Activated naive CD8-positive, alpha-beta T cell treated with anti-CD3 and anti-CD28 coated beads, Interleukin-2, amount 10 ng/mL, durations not matched to agents 7 days and 5 days (primary cell): ENCODE data around the gene ZCCHC9. TPM values are rescaled to one million over a fixed set of nuclear protein-coding genes. Genes with fewer than 3 reads are reported as not detected.
A peak's percentile ranks its signal among the peaks of the same experiment; 100 is the strongest.
"Not testable (repeated sequence)": the region's sequence is repeated elsewhere in the genome, so short reads cannot be mapped to it uniquely, and the experiment has no call there.

Experiments
- ATAC-seq: fragments of 150-1000 bp; cut with Tn5 transposase; one replicate; pipeline ENCODE4 v1.10.0; 2021; ENCODE audit warnings: low read depth, moderate library complexity
- POLR2A ChIA-PET: fragments of 350-600 bp; sonication (Branson Sonifier 250); formaldehyde crosslinking; loops from one replicate; lab custom pipeline; 2021; ENCODE audit warnings: antibody characterized with exemption; lab: Charles Lee
- DNase-seq: peaks from one replicate; pipeline ENCODE4 v3.0.0; 2021
- H3K27ac Mint-ChIP-seq: one replicate; pipeline ENCODE4 v1.8.0; 2022; ENCODE audit warnings: mild to moderate bottlenecking, mixed read lengths
- H3K27me3 Mint-ChIP-seq: one replicate; pipeline ENCODE4 v1.8.0; 2022; ENCODE audit warnings: mild to moderate bottlenecking, moderate library complexity, mixed read lengths
- H3K36me3 Mint-ChIP-seq: one replicate; pipeline ENCODE4 v1.8.0; 2021; ENCODE audit warnings: mild to moderate bottlenecking, mixed read lengths
- H3K4me1 Mint-ChIP-seq: one replicate; pipeline ENCODE4 v1.8.0; 2021; ENCODE audit warnings: mixed read lengths
- H3K4me3 Mint-ChIP-seq: one replicate; pipeline ENCODE4 v1.8.0; 2022; ENCODE audit warnings: mild to moderate bottlenecking, moderate library complexity, mixed read lengths
- H3K9me3 Mint-ChIP-seq: one replicate; pipeline ENCODE4 v1.8.0; 2021; ENCODE audit warnings: mixed read lengths
- total RNA-seq, 2 experiments: library from RNA; stranded (reverse); gene quantifications; one replicate each; pipeline ENCODE4 v1.2.3, GENCODE V29; 2021

ZCCHC9 gene
- 10 to 100 TPM; 31.8 TPM for total RNA-seq

DNA sequence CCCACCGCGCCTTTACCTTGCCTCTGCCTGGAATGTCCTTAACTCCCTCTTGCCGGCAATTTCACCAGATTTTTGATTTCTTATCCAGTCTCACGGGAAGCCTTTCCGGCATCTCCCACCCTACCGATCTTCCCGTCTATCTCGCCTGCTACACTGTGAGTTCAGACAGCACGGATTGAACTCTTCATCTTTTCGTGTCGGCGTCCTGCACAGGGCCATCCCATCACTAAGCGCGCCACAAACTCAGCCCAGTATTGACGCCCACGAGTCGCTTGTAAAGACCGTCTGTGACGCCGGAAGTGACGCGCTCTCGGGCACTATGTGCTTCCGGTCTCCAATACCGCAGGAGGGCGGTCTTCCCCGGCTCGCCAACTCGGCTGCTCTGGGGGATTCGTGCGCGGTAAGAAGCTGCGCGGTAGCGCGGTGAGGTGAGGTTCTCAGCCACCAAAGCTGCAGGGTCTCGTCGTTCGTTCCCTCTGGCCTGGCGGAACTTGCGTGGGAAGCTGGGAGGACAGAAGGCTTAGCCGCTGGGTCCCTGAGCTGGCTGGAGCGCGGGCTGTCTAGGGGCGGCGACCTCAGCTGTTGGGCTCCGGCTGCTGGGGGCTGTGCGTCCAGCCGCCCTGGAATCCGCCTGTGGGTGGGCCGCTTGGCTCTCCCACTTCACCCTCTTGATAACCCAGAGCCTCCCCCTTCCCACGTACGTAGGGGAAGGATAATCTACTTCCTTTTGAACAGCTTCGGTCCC lies at the start of gene ZCCHC9:
Gene ZCCHC9, plus strand, starts transcription at position 317 of the 745 bp plus-strand sequence. CDS start 3,171 bp downstream, outside the sequence.
- DNase-seq = peak; percentile 93
- Mint-ChIP-seq H3K4me3 (peak within 1 kb of the TSS; percentile 97), H3K27me3 (no peaks in the 10 kb centered on the region), H3K4me1 (peaks cover 24% of the 10 kb centered on the region), H3K36me3 (peaks cover 6% of the 10 kb centered on the region), H3K9me3 (no peaks in the 10 kb centered on the region), H3K27ac (peak within 1 kb of the TSS; percentile 99)
- POLR2A ChIA-PET = interaction anchor here (0.8 to 1.8 kb wide), 9 partner anchors 9 to 977 kb away, joined by 3 to 11 read pairs (median 5); partner anchors contain the start of genes ATG10, DHFR, RPS23 and SSBP2
- ATAC-seq = peak; percentile 98

- Mint-ChIP-seq H3K9me3 (no peaks in the 10 kb centered on the region), H3K4me1 (no peaks in the 10 kb centered on the region), H3K36me3 (peaks cover 6% of the 10 kb centered on the region), H3K27me3 (no peaks in the 10 kb centered on the region), H3K4me3 (no peak overlapping the region), H3K27ac (no peak overlapping the region)
- no peak for ATAC-seq
- DNase-seq = no peak
- POLR2A ChIA-PET = no interaction called here
Observed at GRCh38 chr5:81251922-81252321, 49.5 kb upstream of the ZCCHC9 start.

- H3K27ac Mint-ChIP-seq = no peak overlapping the region
- ATAC-seq = no peak
- H3K27me3 Mint-ChIP-seq = no peaks in the 10 kb centered on the region
- POLR2A ChIA-PET = no interaction called here
- H3K9me3 Mint-ChIP-seq = no peaks in the 10 kb centered on the region
- H3K36me3 Mint-ChIP-seq = peaks cover 9% of the 10 kb centered on the region
- no peak for DNase-seq
- H3K4me3 Mint-ChIP-seq = no peak overlapping the region
- H3K4me1 Mint-ChIP-seq = no peaks in the 10 kb centered on the region
Observed at GRCh38 chr5:81252904-81253303, 48.5 kb upstream of the ZCCHC9 start.

- Mint-ChIP-seq H3K27ac (no peak overlapping the region), H3K4me3 (no peak overlapping the region), H3K36me3 (peaks cover 9% of the 10 kb centered on the region), H3K4me1 (no peaks in the 10 kb centered on the region), H3K9me3 (no peaks in the 10 kb centered on the region), H3K27me3 (no peaks in the 10 kb centered on the region)
- POLR2A ChIA-PET = no interaction called here
- no peak for DNase-seq
- no peak for ATAC-seq
Observed at GRCh38 chr5:81253875-81254274, 47.5 kb upstream of the ZCCHC9 start.

DNA sequence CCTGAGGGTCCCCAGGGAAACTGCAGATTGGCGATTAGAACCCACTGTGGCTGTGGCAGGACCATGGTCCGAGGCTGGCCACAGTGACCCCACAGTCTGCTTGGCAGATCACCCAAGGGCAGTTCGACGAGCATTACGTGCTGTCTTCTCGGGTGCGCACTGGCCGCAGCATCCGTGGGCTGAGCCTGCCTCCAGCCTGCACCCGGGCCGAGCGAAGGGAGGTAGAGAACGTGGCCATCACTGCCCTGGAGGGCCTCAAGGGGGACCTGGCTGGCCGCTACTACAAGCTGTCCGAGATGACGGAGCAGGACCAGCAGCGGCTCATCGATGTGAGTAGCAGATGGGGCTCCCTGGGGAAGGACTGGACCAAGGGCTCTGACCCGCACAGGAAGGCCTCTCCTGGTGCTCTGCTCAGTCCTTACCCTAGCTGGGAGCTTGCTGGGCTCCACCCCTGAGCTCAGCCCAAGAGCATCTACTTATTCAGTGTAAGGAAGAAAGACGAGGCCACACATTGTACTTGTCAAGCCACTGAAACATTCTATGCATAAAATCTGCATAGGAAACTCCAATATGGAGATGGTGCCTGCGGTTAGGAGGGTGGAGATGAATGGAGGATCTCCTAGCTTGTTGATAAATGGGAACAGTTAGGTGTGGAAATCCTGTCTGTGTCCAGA lies 46.4 kb upstream of the ZCCHC9 start:
- DNase-seq (no peak), ATAC-seq (no peak)
- Mint-ChIP-seq H3K4me1 (no peaks in the 10 kb centered on the region), H3K27me3 (no peaks in the 10 kb centered on the region), H3K4me3 (no peak overlapping the region), H3K27ac (no peak overlapping the region), H3K36me3 (peaks cover 14% of the 10 kb centered on the region), H3K9me3 (peaks cover 5% of the 10 kb centered on the region)
- POLR2A ChIA-PET = no interaction called here

- Mint-ChIP-seq H3K9me3 (peaks cover 15% of the 10 kb centered on the region), H3K4me3 (no peak overlapping the region), H3K27ac (no peak overlapping the region), H3K4me1 (no peaks in the 10 kb centered on the region), H3K27me3 (no peaks in the 10 kb centered on the region), H3K36me3 (peaks cover 21% of the 10 kb centered on the region)
- POLR2A ChIA-PET = no interaction called here
- DNase-seq (no peak), ATAC-seq (no peak)
Observed at GRCh38 chr5:81256766-81257165, 44.6 kb upstream of the ZCCHC9 start.

- H3K27me3 Mint-ChIP-seq, H3K27ac Mint-ChIP-seq, H3K4me3 Mint-ChIP-seq, H3K4me1 Mint-ChIP-seq, ATAC-seq, DNase-seq, POLR2A ChIA-PET: not testable (repeated sequence)
- Mint-ChIP-seq H3K9me3 (peaks cover 28% of the 10 kb centered on the region), H3K36me3 (peaks cover 27% of the 10 kb centered on the region)
Observed at GRCh38 chr5:81262796-81263195, 38.6 kb upstream of the ZCCHC9 start.

GRCh38 chr5:81265101-81265500 lies 36.3 kb upstream of the ZCCHC9 start:
- ATAC-seq (no peak), DNase-seq (no peak)
- Mint-ChIP-seq H3K36me3 (peaks cover 19% of the 10 kb centered on the region), H3K27me3 (no peaks in the 10 kb centered on the region), H3K4me1 (no peaks in the 10 kb centered on the region), H3K27ac (no peak overlapping the region), H3K9me3 (peaks cover 22% of the 10 kb centered on the region), H3K4me3 (no peak overlapping the region)
- POLR2A ChIA-PET = no interaction called here

GRCh38 chr5:81268521-81269196 lies 32.7 kb upstream of the ZCCHC9 start:
- peaks cover 14% of the 10 kb centered on the region for H3K9me3 Mint-ChIP-seq
- H3K4me3 Mint-ChIP-seq = no peak overlapping the region
- no peak for DNase-seq
- peaks cover 12% of the 10 kb centered on the region for H3K36me3 Mint-ChIP-seq
- POLR2A ChIA-PET = no interaction called here
- no peak overlapping the region for H3K27ac Mint-ChIP-seq
- H3K27me3 Mint-ChIP-seq = no peaks in the 10 kb centered on the region
- H3K4me1 Mint-ChIP-seq = peaks cover 2% of the 10 kb centered on the region
- ATAC-seq = no peak

DNA sequence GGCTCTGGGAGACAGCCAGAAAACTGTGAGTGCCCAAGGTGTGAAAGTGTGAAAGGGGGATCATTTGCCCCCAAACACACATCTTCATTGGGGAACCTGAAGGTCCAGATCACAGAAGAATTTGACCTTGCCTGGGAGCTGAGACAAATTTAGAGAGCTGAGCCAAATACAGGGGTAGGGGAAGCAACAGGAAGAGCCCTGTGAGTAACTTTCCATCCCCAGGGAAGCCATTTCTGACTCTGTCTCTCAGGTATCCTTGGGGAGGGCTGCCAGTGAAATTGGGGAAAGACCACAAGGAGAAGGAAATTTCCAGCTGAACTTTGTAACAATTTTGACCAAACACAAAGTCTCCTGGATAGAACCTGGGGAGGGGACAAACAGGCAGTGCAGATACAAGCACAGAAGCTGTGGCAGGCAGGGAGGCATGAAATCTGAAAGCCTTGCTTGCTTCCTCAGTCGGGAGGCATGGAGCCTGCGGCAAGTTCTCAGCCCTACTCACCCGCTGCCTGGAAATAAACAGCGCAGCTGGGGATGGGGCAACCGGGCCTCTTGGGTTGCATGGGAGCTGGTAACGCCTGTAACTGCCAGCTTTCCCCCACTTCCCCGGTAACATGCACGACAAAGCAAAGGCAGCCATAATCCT lies 31.5 kb upstream of the ZCCHC9 start:
- ATAC-seq (no peak), DNase-seq (no peak)
- Mint-ChIP-seq H3K27ac (no peak overlapping the region), H3K4me3 (no peak overlapping the region), H3K4me1 (peaks cover 2% of the 10 kb centered on the region), H3K27me3 (no peaks in the 10 kb centered on the region), H3K9me3 (peaks cover 20% of the 10 kb centered on the region), H3K36me3 (peaks cover 15% of the 10 kb centered on the region)
- POLR2A ChIA-PET = no interaction called here

- POLR2A ChIA-PET, H3K27me3 Mint-ChIP-seq, H3K27ac Mint-ChIP-seq, H3K4me3 Mint-ChIP-seq, ATAC-seq, DNase-seq, H3K4me1 Mint-ChIP-seq: not testable (repeated sequence)
- Mint-ChIP-seq H3K36me3 (peaks cover 16% of the 10 kb centered on the region), H3K9me3 (peaks cover 24% of the 10 kb centered on the region)
Observed at GRCh38 chr5:81270394-81271027, 30.9 kb upstream of the ZCCHC9 start.

DNA sequence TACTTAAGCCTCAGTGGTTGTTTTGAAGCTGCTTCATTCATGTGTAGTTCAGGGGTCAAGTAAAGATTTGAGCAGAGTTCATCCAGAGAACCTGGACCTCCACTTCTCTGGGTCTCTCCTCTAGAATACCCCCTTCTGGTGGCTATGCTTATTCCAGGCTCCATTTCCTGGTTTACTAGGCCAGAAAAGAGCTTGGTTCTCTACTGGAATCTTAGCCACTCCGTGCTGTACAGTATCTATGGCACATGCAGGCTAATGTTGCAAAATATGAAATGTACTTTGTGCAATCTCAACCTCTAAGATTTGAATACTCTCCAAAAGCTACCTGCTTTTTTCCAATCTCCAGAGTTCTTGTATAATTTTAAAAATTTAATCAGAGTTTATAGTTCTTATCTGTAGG lies 17.4 kb upstream of the ZCCHC9 start:
- DNase-seq (no peak), ATAC-seq (no peak)
- no peaks in the 10 kb centered on the region for H3K27me3 Mint-ChIP-seq
- POLR2A ChIA-PET = no interaction called here
- no peaks in the 10 kb centered on the region for H3K9me3 Mint-ChIP-seq
- H3K27ac Mint-ChIP-seq = no peak overlapping the region
- peaks cover 5% of the 10 kb centered on the region for H3K4me1 Mint-ChIP-seq
- peaks cover 13% of the 10 kb centered on the region for H3K36me3 Mint-ChIP-seq
- H3K4me3 Mint-ChIP-seq = no peak overlapping the region
